Activated CD4-positive, alpha-beta memory T cell treated with anti-CD3 and anti-CD28 coated beads, Interleukin-2, amount 10 ng/mL, durations not matched to agents 7 days and 5 days (primary cell): ENCODE results near the gene CCR3. TPM values are rescaled to one million over a fixed set of nuclear protein-coding genes. Genes with fewer than 3 reads are reported as not detected.
"Not testable (repeated sequence)": the region's sequence is repeated elsewhere in the genome, so short reads cannot be mapped to it uniquely, and the experiment has no call there.

Experiments
- CTCF ChIA-PET: fragments of 350-600 bp; sonication (Branson Sonifier 250); formaldehyde crosslinking; loops from one replicate; lab custom pipeline; 2021; ENCODE audit warnings: antibody characterized with exemption, inconsistent platforms; lab: Charles Lee
- POLR2A ChIA-PET: fragments of 350-600 bp; sonication (Branson Sonifier 250); formaldehyde crosslinking; loops from one replicate; lab custom pipeline; 2021; ENCODE audit warnings: antibody characterized with exemption; lab: Charles Lee
- DNase-seq: peaks from one replicate; pipeline ENCODE4 v3.0.0-alpha.2; 2020
- H3K27ac Mint-ChIP-seq: one replicate; pipeline ENCODE4 v1.8.0; 2021; ENCODE audit warnings: mild to moderate bottlenecking, mixed read lengths
- H3K27me3 Mint-ChIP-seq: one replicate; pipeline ENCODE4 v1.8.0; 2021; ENCODE audit warnings: mixed read lengths
- H3K36me3 Mint-ChIP-seq: one replicate; pipeline ENCODE4 v1.8.0; 2021; ENCODE audit warnings: low read depth, mixed read lengths
- H3K4me1 Mint-ChIP-seq: one replicate; pipeline ENCODE4 v1.8.0; 2021; ENCODE audit warnings: mixed read lengths
- H3K4me3 Mint-ChIP-seq: one replicate; pipeline ENCODE4 v1.8.0; 2021; ENCODE audit warnings: mild to moderate bottlenecking, mixed read lengths
- H3K9me3 Mint-ChIP-seq: one replicate; pipeline ENCODE4 v1.8.0; 2021; ENCODE audit warnings: mixed read lengths
- total RNA-seq, 2 experiments: library from RNA; stranded (reverse); gene quantifications; one replicate each; pipeline ENCODE4 v1.2.3, GENCODE V29; 2021

The CCR3 gene
- total RNA-seq = 1 to 10 TPM; 1.2 to 1.9 TPM

GRCh38 chr3:46242120-46242519, at the start of gene CCR3:
TSS of gene CCR3 (plus strand) at chr3:46242460. CDS start at chr3:46265159, 22,699 bp downstream.
- H3K4me1 Mint-ChIP-seq = peaks cover 24% of the 10 kb centered on the region
- peaks cover 35% of the 10 kb centered on the region for H3K27me3 Mint-ChIP-seq
- CTCF ChIA-PET = interaction anchor here (0.5 to 1.8 kb wide), 3 partner anchors 34 to 165 kb away, joined by 3 to 6 read pairs (median 4); no protein-coding TSS in a partner anchor
- no peaks in the 10 kb centered on the region for H3K9me3 Mint-ChIP-seq
- peak within 1 kb of the TSS; percentile 0 for H3K27ac Mint-ChIP-seq
- no peak within 1 kb of the TSS for H3K4me3 Mint-ChIP-seq
- POLR2A ChIA-PET = interaction anchor here (1.3 to 1.4 kb wide), 2 partner anchors 27 to 127 kb away, joined by 3 to 6 read pairs; no protein-coding TSS in a partner anchor
- no peak for DNase-seq
- H3K36me3 Mint-ChIP-seq = peaks cover 6% of the 10 kb centered on the region

- DNase-seq = no peak
- ChIA-PET POLR2A (interaction anchor here (1.1 kb wide), 2 partner anchors 15 to 179 kb away, joined by 3 read pairs; no protein-coding TSS in a partner anchor), CTCF (no interaction called here)
- peaks cover 31% of the 10 kb centered on the region for H3K9me3 Mint-ChIP-seq
- peaks cover 4% of the 10 kb centered on the region for H3K4me1 Mint-ChIP-seq
- no peak overlapping the region for H3K4me3 Mint-ChIP-seq
- peaks cover 24% of the 10 kb centered on the region for H3K27me3 Mint-ChIP-seq
- H3K36me3 Mint-ChIP-seq = peaks cover 34% of the 10 kb centered on the region
- no peak overlapping the region for H3K27ac Mint-ChIP-seq
Measured at GRCh38 chr3:46192939-46193338, 49.3 kb upstream of the CCR3 start.

DNA sequence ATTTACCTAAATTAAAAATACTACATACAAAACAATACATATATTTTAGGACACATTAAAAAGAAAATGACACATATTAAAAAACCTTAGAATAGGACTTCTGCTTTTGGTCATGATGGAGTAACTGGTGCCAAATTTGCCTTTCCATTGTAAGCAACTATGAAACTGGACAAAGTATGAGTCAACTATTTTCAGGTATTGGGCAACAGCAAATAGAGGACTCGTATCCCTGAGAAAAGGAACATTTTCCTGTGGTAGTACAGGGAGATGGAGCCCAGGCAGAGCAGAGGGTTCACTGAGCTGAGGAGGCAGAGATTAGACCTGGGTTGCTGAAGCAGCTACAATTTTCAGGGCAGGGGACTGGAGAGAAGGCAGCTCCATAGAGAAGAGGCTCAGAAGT, 48.8 kb upstream of the CCR3 start:
- no peak for DNase-seq
- H3K9me3 Mint-ChIP-seq = peaks cover 31% of the 10 kb centered on the region
- H3K4me3 Mint-ChIP-seq = no peak overlapping the region
- POLR2A ChIA-PET = interaction anchor here (1.1 kb wide), 2 partner anchors 14 to 179 kb away, joined by 3 read pairs; no protein-coding TSS in a partner anchor
- H3K4me1 Mint-ChIP-seq = no peaks in the 10 kb centered on the region
- peaks cover 38% of the 10 kb centered on the region for H3K36me3 Mint-ChIP-seq
- H3K27ac Mint-ChIP-seq = no peak overlapping the region
- peaks cover 24% of the 10 kb centered on the region for H3K27me3 Mint-ChIP-seq
- CTCF ChIA-PET = no interaction called here

DNA sequence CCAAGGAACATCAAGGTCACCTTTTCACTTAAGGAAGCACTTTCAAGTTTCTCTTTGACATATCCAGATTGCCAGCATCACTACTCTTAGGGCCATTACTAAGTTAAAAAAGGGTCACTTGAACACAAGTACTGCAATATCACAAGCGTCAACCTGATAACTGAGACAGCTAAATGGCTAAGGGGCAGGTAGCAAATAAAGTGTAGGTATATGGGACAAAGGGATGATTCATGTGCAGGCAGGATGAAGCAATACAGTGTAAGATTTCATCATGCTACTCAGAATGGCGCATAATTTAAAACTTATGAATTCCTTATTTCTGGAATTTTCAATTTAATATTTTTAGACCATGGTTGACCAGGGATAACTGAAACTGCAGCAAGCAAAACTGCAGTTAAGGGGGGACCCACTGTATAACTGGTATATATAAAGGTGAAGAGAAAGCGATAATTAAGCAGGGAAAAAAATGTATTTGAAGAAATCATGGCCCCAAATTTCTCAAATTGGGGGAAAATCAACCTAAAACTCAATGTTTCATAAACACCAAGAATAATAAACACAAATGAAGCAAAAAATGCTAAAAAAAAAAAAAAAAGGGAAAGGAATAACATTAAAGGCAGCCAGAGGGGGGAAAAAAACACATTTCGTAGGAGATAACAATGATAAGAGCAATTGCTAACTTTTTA, 47.2 kb upstream of the CCR3 start:
- no peak overlapping the region for H3K27ac Mint-ChIP-seq
- peaks cover 31% of the 10 kb centered on the region for H3K9me3 Mint-ChIP-seq
- POLR2A ChIA-PET = no interaction called here
- CTCF ChIA-PET = no interaction called here
- H3K36me3 Mint-ChIP-seq = peaks cover 51% of the 10 kb centered on the region
- H3K27me3 Mint-ChIP-seq = peaks cover 28% of the 10 kb centered on the region
- H3K4me3 Mint-ChIP-seq = no peak overlapping the region
- no peaks in the 10 kb centered on the region for H3K4me1 Mint-ChIP-seq
- DNase-seq = no peak

- DNase-seq = no peak
- Mint-ChIP-seq H3K36me3 (peaks cover 53% of the 10 kb centered on the region), H3K9me3 (peaks cover 28% of the 10 kb centered on the region), H3K4me3 (no peak overlapping the region), H3K4me1 (no peaks in the 10 kb centered on the region), H3K27me3 (peaks cover 23% of the 10 kb centered on the region), H3K27ac (no peak overlapping the region)
- POLR2A ChIA-PET = no interaction called here
- CTCF ChIA-PET = interaction anchor here (0.9 to 1.7 kb wide), 2 partner anchors 12 to 173 kb away, joined by 4 to 5 read pairs; partner anchors contain the start of gene CCR1
Measured at GRCh38 chr3:46196261-46196957, 45.9 kb upstream of the CCR3 start.

- ChIA-PET CTCF (no interaction called here), POLR2A (interaction anchor here (1.2 kb wide), 1 partner anchor 9 kb away, joined by 3 read pairs; no protein-coding TSS in a partner anchor)
- peaks cover 10% of the 10 kb centered on the region for H3K4me1 Mint-ChIP-seq
- H3K9me3 Mint-ChIP-seq = peaks cover 3% of the 10 kb centered on the region
- DNase-seq = no peak
- H3K27ac Mint-ChIP-seq = no peak overlapping the region
- H3K4me3 Mint-ChIP-seq = no peak overlapping the region
- peaks cover 4% of the 10 kb centered on the region for H3K27me3 Mint-ChIP-seq
- H3K36me3 Mint-ChIP-seq = peaks cover 67% of the 10 kb centered on the region
Measured at GRCh38 chr3:46200211-46200610, 42.0 kb upstream of the CCR3 start.

DNA sequence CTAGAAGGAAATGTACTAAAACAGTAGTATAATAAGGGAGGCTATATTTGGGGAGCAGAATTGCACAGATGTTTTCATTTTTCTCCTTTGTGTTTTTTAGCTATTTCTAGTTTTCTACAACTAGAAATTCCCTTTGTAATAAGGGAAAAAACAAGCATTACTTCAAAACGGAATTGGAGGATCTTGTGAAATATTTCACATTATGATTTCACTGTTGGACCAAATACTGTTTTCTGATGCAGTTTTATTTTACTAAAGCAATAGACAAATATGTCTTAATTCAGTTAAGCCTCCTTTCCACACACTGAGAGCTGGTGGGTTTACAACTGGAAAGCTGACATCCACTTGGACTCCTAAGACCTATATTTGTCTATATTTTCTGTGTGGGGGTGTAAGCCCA, 41.5 kb upstream of the CCR3 start:
- Mint-ChIP-seq H3K27ac (no peak overlapping the region), H3K36me3 (peaks cover 67% of the 10 kb centered on the region), H3K27me3 (peaks cover 4% of the 10 kb centered on the region), H3K4me1 (peaks cover 15% of the 10 kb centered on the region), H3K9me3 (no peaks in the 10 kb centered on the region), H3K4me3 (no peak overlapping the region)
- POLR2A ChIA-PET = interaction anchor here (1.1 to 1.2 kb wide), 2 partner anchors 10 to 153 kb away, joined by 3 read pairs; partner anchors contain the start of gene CCR2
- DNase-seq = no peak
- CTCF ChIA-PET = no interaction called here

DNA sequence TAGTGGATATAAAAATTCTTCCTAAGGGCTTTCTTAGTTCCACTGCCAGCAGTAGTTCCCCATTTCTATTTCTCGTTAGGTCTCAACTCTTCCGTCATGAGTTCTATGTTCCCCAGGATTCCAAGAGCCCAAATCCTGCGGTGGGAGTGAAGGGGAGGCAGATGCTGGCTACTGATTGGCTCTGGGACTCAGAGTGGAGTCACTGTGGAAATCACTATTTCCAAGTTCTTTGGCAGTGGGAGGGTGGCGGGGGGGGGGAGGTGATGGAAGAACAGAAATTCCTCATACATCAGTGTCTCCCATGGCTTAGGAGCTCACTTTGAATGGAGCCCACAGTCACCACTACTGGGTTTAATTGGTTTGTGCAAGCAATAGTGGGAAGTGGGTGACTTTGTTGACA, 39.7 kb upstream of the CCR3 start:
- H3K27ac Mint-ChIP-seq = no peak overlapping the region
- H3K9me3 Mint-ChIP-seq = no peaks in the 10 kb centered on the region
- H3K4me3 Mint-ChIP-seq = no peak overlapping the region
- no peak for DNase-seq
- peaks cover 33% of the 10 kb centered on the region for H3K4me1 Mint-ChIP-seq
- ChIA-PET POLR2A (no interaction called here), CTCF (no interaction called here)
- H3K27me3 Mint-ChIP-seq = peaks cover 4% of the 10 kb centered on the region
- peaks cover 80% of the 10 kb centered on the region for H3K36me3 Mint-ChIP-seq

DNA sequence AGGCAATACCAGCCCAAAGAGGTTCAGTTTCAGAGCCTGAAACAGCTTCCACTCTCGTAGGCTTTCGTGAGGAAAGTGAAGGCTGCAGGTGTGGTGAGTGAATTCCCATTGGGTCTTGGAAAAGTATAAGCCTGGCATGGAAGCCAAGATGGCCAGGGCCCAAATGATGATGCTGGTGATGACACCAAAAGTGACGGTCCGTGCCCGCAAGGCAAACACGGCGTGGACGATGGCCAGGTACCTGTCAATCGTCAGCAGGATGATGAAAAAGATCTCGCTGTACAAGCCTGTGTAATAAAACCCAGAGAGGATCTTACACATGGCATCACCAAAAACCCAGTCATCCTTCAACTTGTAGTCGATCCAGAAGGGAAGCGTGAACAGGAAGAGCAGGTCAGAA, 38.6 kb upstream of the CCR3 start:
- H3K36me3 Mint-ChIP-seq = peaks cover 77% of the 10 kb centered on the region

DNA sequence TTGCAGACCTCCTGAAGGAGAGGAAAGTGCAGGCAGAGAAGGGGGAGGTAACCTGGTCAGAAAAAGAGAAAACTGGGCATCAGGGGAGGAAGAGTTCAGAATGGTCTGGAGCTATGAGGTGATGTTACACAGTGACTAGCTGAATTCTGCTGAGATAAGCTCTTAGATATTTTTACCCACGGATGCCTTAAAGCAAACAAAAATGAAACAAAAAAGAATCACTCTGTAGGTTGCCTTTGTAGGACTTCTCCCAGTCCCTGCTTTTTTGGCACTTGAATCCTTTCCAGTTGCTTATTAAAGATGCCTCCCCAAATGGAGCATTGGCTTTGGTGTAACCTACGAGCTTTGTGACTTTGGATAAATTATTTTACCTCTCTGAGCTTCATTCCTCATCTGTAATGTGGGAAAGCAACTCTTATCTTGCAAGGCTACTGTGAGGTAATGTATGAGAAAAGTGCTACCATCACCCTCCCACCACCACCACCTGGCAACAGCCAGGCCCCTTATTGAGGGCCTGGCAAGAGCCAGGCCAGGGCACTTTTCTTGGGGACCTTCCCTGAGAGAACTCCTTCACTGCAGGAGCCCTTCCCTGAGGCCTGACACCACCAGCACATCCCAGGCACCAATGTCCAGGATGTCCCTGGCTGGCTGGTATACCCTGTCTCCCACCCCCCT, 36.8 kb upstream of the CCR3 start:
- peak overlapping the region; percentile 71 for H3K4me3 Mint-ChIP-seq
- H3K9me3 Mint-ChIP-seq = no peaks in the 10 kb centered on the region
- CTCF ChIA-PET = interaction anchor here (0.8 to 7.3 kb wide), 7 partner anchors 8 to 165 kb away, joined by 3 to 95 read pairs (median 3); partner anchors contain the start of gene CCR5
- POLR2A ChIA-PET = interaction anchor here (1.1 to 1.8 kb wide), 2 partner anchors 17 to 168 kb away, joined by 3 to 6 read pairs; no protein-coding TSS in a partner anchor
- H3K27me3 Mint-ChIP-seq = no peaks in the 10 kb centered on the region
- H3K4me1 Mint-ChIP-seq = peaks cover 56% of the 10 kb centered on the region
- peaks cover 63% of the 10 kb centered on the region for H3K36me3 Mint-ChIP-seq
- H3K27ac Mint-ChIP-seq = no peak overlapping the region
- no peak for DNase-seq

More for the DNA sequence above, 38.6 kb upstream of the CCR3 start:
- DNase-seq = no peak
- H3K9me3 Mint-ChIP-seq = no peaks in the 10 kb centered on the region
- ChIA-PET CTCF (no interaction called here), POLR2A (no interaction called here)
- H3K27ac Mint-ChIP-seq = no peak overlapping the region
- peaks cover 44% of the 10 kb centered on the region for H3K4me1 Mint-ChIP-seq
- H3K4me3 Mint-ChIP-seq = no peak overlapping the region
- peaks cover 4% of the 10 kb centered on the region for H3K27me3 Mint-ChIP-seq

DNA sequence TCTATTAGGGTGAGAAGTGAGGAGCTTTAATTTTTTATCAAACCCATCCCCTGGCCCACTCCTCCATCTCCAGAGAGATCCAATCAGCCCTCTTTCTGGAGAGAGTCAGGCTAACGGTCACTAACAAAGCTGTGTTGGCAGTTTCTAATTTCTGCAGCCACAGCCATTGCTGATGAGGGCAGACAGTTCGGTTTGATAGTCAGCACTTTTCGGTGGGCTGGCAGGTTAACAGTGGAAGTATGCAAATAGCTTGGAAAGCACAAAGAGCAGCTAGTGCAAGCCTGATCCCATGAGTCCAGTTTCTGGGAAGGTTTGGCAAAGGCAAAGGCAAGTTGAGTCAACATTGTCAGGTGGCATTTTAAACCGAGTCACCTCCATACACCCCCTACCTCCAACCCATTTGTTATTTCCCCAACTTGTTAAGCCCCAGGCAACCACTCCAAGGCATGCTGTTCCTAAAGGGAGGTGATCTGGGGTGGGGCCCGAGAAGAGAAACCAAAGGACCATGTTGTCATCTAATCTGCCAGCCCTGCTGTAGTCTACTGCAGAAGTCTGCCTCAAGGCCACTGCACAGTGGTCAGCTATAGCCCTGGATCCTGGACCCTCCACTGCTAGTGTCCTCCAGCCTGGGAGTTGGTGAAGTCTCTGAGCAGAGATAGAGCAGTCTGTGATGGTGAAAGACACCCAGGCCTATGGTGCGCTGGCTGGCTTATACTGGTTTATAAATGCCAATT, 35.8 kb upstream of the CCR3 start:
- ChIA-PET POLR2A (interaction anchor here (0.9 to 4.8 kb wide), 6 partner anchors 16 to 167 kb away, joined by 3 to 101 read pairs (median 5); partner anchors contain the start of gene CCR5), CTCF (interaction anchor here (1.5 to 7.3 kb wide), 6 partner anchors 8 to 172 kb away, joined by 5 to 95 read pairs (median 12); partner anchors contain the start of gene CCR5)
- H3K27me3 Mint-ChIP-seq = no peaks in the 10 kb centered on the region
- peaks cover 56% of the 10 kb centered on the region for H3K4me1 Mint-ChIP-seq
- no peaks in the 10 kb centered on the region for H3K9me3 Mint-ChIP-seq
- DNase-seq = no peak
- H3K4me3 Mint-ChIP-seq = peak overlapping the region; percentile 71
- peaks cover 57% of the 10 kb centered on the region for H3K36me3 Mint-ChIP-seq
- peak overlapping the region; percentile 21 for H3K27ac Mint-ChIP-seq

- H3K4me1 Mint-ChIP-seq = peaks cover 54% of the 10 kb centered on the region
Measured at GRCh38 chr3:46207514-46207913, 34.7 kb upstream of the CCR3 start.

More at GRCh38 chr3:46207514-46207913, 34.7 kb upstream of the CCR3 start:
- DNase-seq, H3K27me3 Mint-ChIP-seq, H3K9me3 Mint-ChIP-seq: not testable (repeated sequence)
- CTCF ChIA-PET = interaction anchor here (1.0 to 7.3 kb wide), 23 partner anchors 9 to 269 kb away, joined by 3 to 95 read pairs (median 7); partner anchors contain the start of genes CCR2, CCR5 and CXCR6
- POLR2A ChIA-PET = interaction anchor here (0.6 to 4.8 kb wide), 21 partner anchors 8 to 391 kb away, joined by 3 to 101 read pairs (median 4); partner anchors contain the start of genes CCR2, CCR5 and FYCO1
- H3K27ac Mint-ChIP-seq = peak overlapping the region; percentile 75
- H3K4me3 Mint-ChIP-seq = peak overlapping the region; percentile 71
- peaks cover 46% of the 10 kb centered on the region for H3K36me3 Mint-ChIP-seq
